ENCODE measurements around the gene NPTX2. TPM values are rescaled to one million over a fixed set of nuclear protein-coding genes. Genes with fewer than 3 reads are reported as not detected.

Gene NPTX2
- total RNA-seq, result 1 to 10 TPM; 4.1 to 5.5 (median 4.8) TPM

- Histone ChIP-seq H3K27me3 (peaks cover 0 to 14% of the 10 kb centered on the region in 2 donors), H3K27ac (no peak within 1 kb of the TSS), H3K4me3 (no peak within 1 kb of the TSS), H3K9me3 (no peaks in the 10 kb centered on the region), H3K4me1 (peaks cover 0 to 7% of the 10 kb centered on the region in 2 donors), H3K36me3 (no peaks in the 10 kb centered on the region)
- no peak for DNase-seq
- TF ChIP-seq CTCF (IDR thresholded peaks at IDR 0.05) (peak in 1 of 4 experiments; percentile 5), POLR2A (IDR thresholded peaks at IDR 0.05) (peak; percentile 35 to 55)
- intact Hi-C loops (cut with DNase I; ENCODE audit: low total_unique reads), result no loop called here
Measured at GRCh38 chr7:98617051-98617959, at the start of gene NPTX2. Gene NPTX2, plus strand, starts transcription at chr7:98617285. Its CDS starts 177 bp downstream, at chr7:98617462.

GRCh38 chr7:98567991-98568390 is 49.1 kb upstream of the NPTX2 start:
- intact Hi-C loops (cut with DNase I; ENCODE audit: low total_unique reads), result no loop called here
- TF ChIP-seq CTCF (IDR thresholded peaks at IDR 0.05) (no peak), POLR2A (IDR thresholded peaks at IDR 0.05) (no peak)
- H3K36me3 ChIP-seq, result no peaks in the 10 kb centered on the region

GRCh38 chr7:98568891-98569290 is 48.2 kb upstream of the NPTX2 start:
- Histone ChIP-seq H3K9me3 (no peaks in the 10 kb centered on the region), H3K4me3 (no peak overlapping the region), H3K4me1 (no peaks in the 10 kb centered on the region), H3K27ac (no peak overlapping the region), H3K36me3 (no peaks in the 10 kb centered on the region), H3K27me3 (no peaks in the 10 kb centered on the region)
- TF ChIP-seq CTCF (IDR thresholded peaks at IDR 0.05), result no peak
- TF ChIP-seq POLR2A (IDR thresholded peaks at IDR 0.05), result no peak
- intact Hi-C loops (cut with DNase I; ENCODE audit: low total_unique reads), result no loop called here
- no peak for DNase-seq

More at GRCh38 chr7:98567991-98568390, 49.1 kb upstream of the NPTX2 start:
- DNase-seq, result no peak
- Histone ChIP-seq H3K27me3 (no peaks in the 10 kb centered on the region), H3K27ac (no peak overlapping the region), H3K4me3 (no peak overlapping the region), H3K9me3 (no peaks in the 10 kb centered on the region), H3K4me1 (no peaks in the 10 kb centered on the region)

- peak overlapping the region in 1 of 2 donors; percentile 10 for H3K27ac ChIP-seq
- no peaks in the 10 kb centered on the region for H3K27me3 ChIP-seq
- H3K36me3 ChIP-seq, result no peaks in the 10 kb centered on the region
- H3K9me3 ChIP-seq, result no peaks in the 10 kb centered on the region
- peak in 1 of 2 donors; percentile 43 for DNase-seq
- no peaks in the 10 kb centered on the region for H3K4me1 ChIP-seq
- no peak for TF ChIP-seq POLR2A (IDR thresholded peaks at IDR 0.05)
- TF ChIP-seq CTCF (IDR thresholded peaks at IDR 0.05), result no peak
- intact Hi-C loops (cut with DNase I; ENCODE audit: low total_unique reads), result no loop called here
- H3K4me3 ChIP-seq, result no peak overlapping the region
Measured at GRCh38 chr7:98569691-98570337, 47.3 kb upstream of the NPTX2 start.

GRCh38 chr7:98571006-98571405 is 46.1 kb upstream of the NPTX2 start:
- Histone ChIP-seq H3K9me3 (no peaks in the 10 kb centered on the region), H3K27ac (no peak overlapping the region), H3K27me3 (no peaks in the 10 kb centered on the region), H3K4me1 (no peaks in the 10 kb centered on the region), H3K4me3 (no peak overlapping the region), H3K36me3 (no peaks in the 10 kb centered on the region)
- intact Hi-C loops (cut with DNase I; ENCODE audit: low total_unique reads), result no loop called here
- no peak for TF ChIP-seq CTCF (IDR thresholded peaks at IDR 0.05)
- TF ChIP-seq POLR2A (IDR thresholded peaks at IDR 0.05), result no peak
- DNase-seq, result no peak
